GM18858 (cell line): ENCODE results near the gene MAP3K5.
"Not testable (repeated sequence)": the region's sequence is repeated elsewhere in the genome, so short reads cannot be mapped to it uniquely, and the experiment has no call there.

Source experiments
- ATAC-seq: cut with Tn5 transposase; IDR thresholded peaks from one replicate; pipeline ENCODE4 v1.9.1; 2021; ENCODE audit not compliant: unreplicated experiment

MAP3K5 gene

GRCh38 chr6:136726837-136727557 lies 65.3 kb downstream of the MAP3K5 start:
- ATAC-seq, result no peak

GRCh38 chr6:136725124-136725523 lies 67.2 kb downstream of the MAP3K5 start:
- no peak for ATAC-seq

GRCh38 chr6:136723780-136724179 lies 68.5 kb downstream of the MAP3K5 start:
- peak; percentile 55 for ATAC-seq

GRCh38 chr6:136721467-136721866 lies 70.8 kb downstream of the MAP3K5 start:
- ATAC-seq, result no peak

- ATAC-seq, result peak; percentile 32
Measured at GRCh38 chr6:136720045-136720770, 72.1 kb downstream of the MAP3K5 start.

GRCh38 chr6:136719280-136720044 lies 72.8 kb downstream of the MAP3K5 start:
- peak; percentile 38 for ATAC-seq

- ATAC-seq, result no peak
Measured at GRCh38 chr6:136718476-136718875, 73.8 kb downstream of the MAP3K5 start.

GRCh38 chr6:136717716-136717990 lies 74.6 kb downstream of the MAP3K5 start:
- ATAC-seq, result no peak

GRCh38 chr6:136716917-136717715 lies 75.2 kb downstream of the MAP3K5 start:
- ATAC-seq, result no peak

GRCh38 chr6:136712642-136713041 lies 79.6 kb downstream of the MAP3K5 start:
- ATAC-seq, result not testable (repeated sequence)

- ATAC-seq, result no peak
Measured at GRCh38 chr6:136711644-136712043, 80.6 kb downstream of the MAP3K5 start.

- no peak for ATAC-seq
Measured at GRCh38 chr6:136710877-136711552, 81.3 kb downstream of the MAP3K5 start.

- no peak for ATAC-seq
Measured at GRCh38 chr6:136709429-136709828, 82.8 kb downstream of the MAP3K5 start.

- no peak for ATAC-seq
Measured at GRCh38 chr6:136706430-136706829, 85.8 kb downstream of the MAP3K5 start.

- no peak for ATAC-seq
Measured at GRCh38 chr6:136703331-136703865, 88.9 kb downstream of the MAP3K5 start.

GRCh38 chr6:136701045-136701444 lies 91.2 kb downstream of the MAP3K5 start:
- no peak for ATAC-seq

- no peak for ATAC-seq
Measured at GRCh38 chr6:136699358-136699757, 92.9 kb downstream of the MAP3K5 start.

GRCh38 chr6:136696783-136697364 lies 95.4 kb downstream of the MAP3K5 start:
- ATAC-seq, result no peak

- ATAC-seq, result no peak
Measured at GRCh38 chr6:136696238-136696637, 96.0 kb downstream of the MAP3K5 start.

- ATAC-seq, result no peak
Measured at GRCh38 chr6:136695412-136695811, 96.9 kb downstream of the MAP3K5 start.
